ENCODE measurements around the gene RAB11FIP4.

- TF ChIP-seq, protein P1, sequence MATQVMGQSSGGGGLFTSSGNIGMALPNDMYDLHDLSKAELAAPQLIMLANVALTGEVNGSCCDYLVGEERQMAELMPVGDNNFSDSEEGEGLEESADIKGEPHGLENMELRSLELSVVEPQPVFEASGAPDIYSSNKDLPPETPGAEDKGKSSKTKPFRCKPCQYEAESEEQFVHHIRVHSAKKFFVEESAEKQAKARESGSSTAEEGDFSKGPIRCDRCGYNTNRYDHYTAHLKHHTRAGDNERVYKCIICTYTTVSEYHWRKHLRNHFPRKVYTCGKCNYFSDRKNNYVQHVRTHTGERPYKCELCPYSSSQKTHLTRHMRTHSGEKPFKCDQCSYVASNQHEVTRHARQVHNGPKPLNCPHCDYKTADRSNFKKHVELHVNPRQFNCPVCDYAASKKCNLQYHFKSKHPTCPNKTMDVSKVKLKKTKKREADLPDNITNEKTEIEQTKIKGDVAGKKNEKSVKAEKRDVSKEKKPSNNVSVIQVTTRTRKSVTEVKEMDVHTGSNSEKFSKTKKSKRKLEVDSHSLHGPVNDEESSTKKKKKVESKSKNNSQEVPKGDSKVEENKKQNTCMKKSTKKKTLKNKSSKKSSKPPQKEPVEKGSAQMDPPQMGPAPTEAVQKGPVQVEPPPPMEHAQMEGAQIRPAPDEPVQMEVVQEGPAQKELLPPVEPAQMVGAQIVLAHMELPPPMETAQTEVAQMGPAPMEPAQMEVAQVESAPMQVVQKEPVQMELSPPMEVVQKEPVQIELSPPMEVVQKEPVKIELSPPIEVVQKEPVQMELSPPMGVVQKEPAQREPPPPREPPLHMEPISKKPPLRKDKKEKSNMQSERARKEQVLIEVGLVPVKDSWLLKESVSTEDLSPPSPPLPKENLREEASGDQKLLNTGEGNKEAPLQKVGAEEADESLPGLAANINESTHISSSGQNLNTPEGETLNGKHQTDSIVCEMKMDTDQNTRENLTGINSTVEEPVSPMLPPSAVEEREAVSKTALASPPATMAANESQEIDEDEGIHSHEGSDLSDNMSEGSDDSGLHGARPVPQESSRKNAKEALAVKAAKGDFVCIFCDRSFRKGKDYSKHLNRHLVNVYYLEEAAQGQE (IDR thresholded peaks at IDR 0.05; ENCODE audit: low read depth), result no peak
- TF ChIP-seq CTCF (IDR thresholded peaks at IDR 0.05 in 2 of 3, conservative IDR thresholded peaks at IDR 0.05 in 1 of 3; ENCODE audit: borderline replicate concordance in 1 of 3, insufficient read depth in 1 of 3, low read depth in 2 of 3, low read length in 2 of 3), result no peak
- TF ChIP-seq ZFX (IDR thresholded peaks at IDR 0.05), result no peak
These were observed 65.3 kb downstream of the RAB11FIP4 start for GRCh38 chr17:31456814-31457213.

Data from HCT116 (cell line).